NT2/D1 (cell line): ENCODE results near the gene PCYT2.

ENCODE experiments used
- DNase-seq: peaks from one replicate; pipeline ENCODE4 v3.0.0-alpha.2; 2011; ENCODE audit warnings: low read depth, low spot score
- H3K27me3 ChIP-seq: 2 replicates; pipeline ENCODE4 v1.6.0; 2011; ENCODE audit warnings: mild to moderate bottlenecking; ENCODE audit not compliant: insufficient read length, insufficient read depth
- H3K36me3 ChIP-seq: 2 replicates; pipeline ENCODE4 v1.6.1; 2011; ENCODE audit warnings: mild to moderate bottlenecking, low read length, mixed read lengths; ENCODE audit not compliant: insufficient read depth, insufficient read length
- H3K4me1 ChIP-seq: 2 replicates; pipeline ENCODE4 v1.5.1; 2011; ENCODE audit not compliant: insufficient read depth, insufficient read length
- H3K4me3 ChIP-seq: 2 replicates; pipeline ENCODE4 v1.5.1; 2011; ENCODE audit warnings: low read depth; ENCODE audit not compliant: insufficient read length
- H3K9ac ChIP-seq: 2 replicates; pipeline ENCODE4 v1.6.0; 2011; ENCODE audit warnings: low read depth; ENCODE audit not compliant: insufficient read length
- H3K9me3 ChIP-seq: 2 replicates; pipeline ENCODE4 v1.5.1; 2011; ENCODE audit warnings: mild to moderate bottlenecking, low read length; ENCODE audit not compliant: insufficient read depth
- SUZ12 ChIP-seq: IDR thresholded peaks from 2 replicates; pipeline ENCODE4 v1.6.1; 2011; ENCODE audit not compliant: insufficient read length, insufficient read depth; ENCODE audit errors: extremely low read depth
- YY1 ChIP-seq: IDR thresholded peaks from 2 replicates; pipeline ENCODE4 v1.6.1; 2011; ENCODE audit not compliant: insufficient read length, insufficient read depth
- ZNF274 ChIP-seq: IDR thresholded peaks from 2 replicates; pipeline ENCODE4 v1.6.1; 2011; ENCODE audit warnings: mild to moderate bottlenecking, low read depth, low read length

The PCYT2 gene

GRCh38 chr17:81910840-81911276, 341 bp downstream of the PCYT2 start:
- Histone ChIP-seq H3K36me3 (peaks cover 78% of the 10 kb centered on the region), H3K27me3 (peaks cover 10% of the 10 kb centered on the region), H3K4me3 (peak overlapping the region; percentile 90), H3K4me1 (peaks cover 14% of the 10 kb centered on the region), H3K9ac (peak overlapping the region; percentile 91), H3K9me3 (no peaks in the 10 kb centered on the region)
- no peak for TF ChIP-seq SUZ12
- DNase-seq, result no peak

- no peak for DNase-seq
These were observed 996 bp downstream of the PCYT2 start for GRCh38 chr17:81909966-81910839.

GRCh38 chr17:81909231-81909630, 2.0 kb downstream of the PCYT2 start:
- H3K9me3 ChIP-seq, result no peaks in the 10 kb centered on the region
- H3K4me3 ChIP-seq, result no peak overlapping the region
- peaks cover 10% of the 10 kb centered on the region for H3K27me3 ChIP-seq
- H3K9ac ChIP-seq, result peak overlapping the region; percentile 91
- DNase-seq, result no peak
- peaks cover 78% of the 10 kb centered on the region for H3K36me3 ChIP-seq
- H3K4me1 ChIP-seq, result peaks cover 14% of the 10 kb centered on the region
- TF ChIP-seq YY1 (no peak), ZNF274 (no peak), SUZ12 (no peak)

More at GRCh38 chr17:81909966-81910839, 996 bp downstream of the PCYT2 start:
- Histone ChIP-seq H3K9me3 (no peaks in the 10 kb centered on the region), H3K4me1 (peaks cover 14% of the 10 kb centered on the region), H3K9ac (peak overlapping the region; percentile 91), H3K27me3 (peaks cover 10% of the 10 kb centered on the region), H3K36me3 (peaks cover 78% of the 10 kb centered on the region), H3K4me3 (peak overlapping the region; percentile 90)
- TF ChIP-seq ZNF274 (no peak), YY1 (no peak), SUZ12 (no peak)

GRCh38 chr17:81908793-81909192, 2.4 kb downstream of the PCYT2 start:
- H3K9me3 ChIP-seq, result no peaks in the 10 kb centered on the region
- H3K4me1 ChIP-seq, result peaks cover 17% of the 10 kb centered on the region
- peaks cover 10% of the 10 kb centered on the region for H3K27me3 ChIP-seq
- DNase-seq, result no peak
- no peak overlapping the region for H3K9ac ChIP-seq
- peaks cover 77% of the 10 kb centered on the region for H3K36me3 ChIP-seq
- no peak overlapping the region for H3K4me3 ChIP-seq
- TF ChIP-seq SUZ12 (no peak), ZNF274 (no peak)

- Histone ChIP-seq H3K4me1 (peaks cover 20% of the 10 kb centered on the region), H3K36me3 (peaks cover 65% of the 10 kb centered on the region), H3K4me3 (no peak overlapping the region), H3K9me3 (no peaks in the 10 kb centered on the region), H3K9ac (no peak overlapping the region), H3K27me3 (peaks cover 11% of the 10 kb centered on the region)
- TF ChIP-seq ZNF274 (no peak), YY1 (no peak), SUZ12 (no peak)
- no peak for DNase-seq
These were observed 3.7 kb downstream of the PCYT2 start for GRCh38 chr17:81907219-81908145.

GRCh38 chr17:81906476-81907218, 4.6 kb downstream of the PCYT2 start:
- Histone ChIP-seq H3K9ac (no peak overlapping the region), H3K27me3 (peaks cover 19% of the 10 kb centered on the region), H3K36me3 (peaks cover 57% of the 10 kb centered on the region), H3K9me3 (no peaks in the 10 kb centered on the region), H3K4me3 (no peak overlapping the region), H3K4me1 (peaks cover 20% of the 10 kb centered on the region)
- TF ChIP-seq YY1 (no peak), ZNF274 (no peak), SUZ12 (no peak)
- no peak for DNase-seq
